GM12892 (cell line): ENCODE data around the gene KRT38.

Source experiments
- DNase-seq: peaks from one replicate; pipeline ENCODE4 v3.0.0; 2011; ENCODE audit not compliant: insufficient read length
- FAIRE-seq: peaks from 2 replicates; lab custom pipeline; 2011; peaks lifted over from hg19 to GRCh38; lab: Jason Lieb, UNC
- POLR2A ChIP-seq: IDR thresholded peaks from 2 replicates; pipeline ENCODE4 v1.6.1; 2011; ENCODE audit warnings: low read depth, low read length, control low read depth
- POLR2AphosphoS5 ChIP-seq: IDR thresholded peaks from 2 replicates; pipeline ENCODE4 v1.6.1; 2011; ENCODE audit warnings: low read depth, low read length, control low read depth
- TAF1 ChIP-seq: IDR thresholded peaks from 2 replicates; pipeline ENCODE4 v1.6.1; 2011; ENCODE audit warnings: low read depth, mild to moderate bottlenecking, control low read depth, low read length, borderline replicate concordance

KRT38 gene

DNA sequence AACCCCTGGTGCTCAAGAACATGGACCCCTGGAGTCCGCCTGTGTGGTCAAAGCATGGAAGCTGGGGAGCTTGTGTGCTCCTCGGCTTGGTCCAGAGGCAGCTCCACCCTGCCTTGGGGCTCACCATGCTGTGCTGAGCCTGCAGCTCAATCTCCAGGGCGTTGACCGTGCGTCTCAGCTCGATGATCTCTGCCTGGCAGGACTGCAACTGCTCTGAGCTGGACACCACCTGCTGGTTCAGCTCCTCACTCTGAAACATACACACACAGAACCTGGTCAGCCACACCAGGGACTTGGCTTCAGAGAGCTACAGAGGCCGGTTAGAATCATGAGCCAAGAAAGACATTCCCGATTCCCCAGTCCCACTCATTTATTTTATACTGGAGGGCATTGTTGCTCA, 37.5 kb upstream of the KRT38 start:
- no peak for FAIRE-seq

DNA sequence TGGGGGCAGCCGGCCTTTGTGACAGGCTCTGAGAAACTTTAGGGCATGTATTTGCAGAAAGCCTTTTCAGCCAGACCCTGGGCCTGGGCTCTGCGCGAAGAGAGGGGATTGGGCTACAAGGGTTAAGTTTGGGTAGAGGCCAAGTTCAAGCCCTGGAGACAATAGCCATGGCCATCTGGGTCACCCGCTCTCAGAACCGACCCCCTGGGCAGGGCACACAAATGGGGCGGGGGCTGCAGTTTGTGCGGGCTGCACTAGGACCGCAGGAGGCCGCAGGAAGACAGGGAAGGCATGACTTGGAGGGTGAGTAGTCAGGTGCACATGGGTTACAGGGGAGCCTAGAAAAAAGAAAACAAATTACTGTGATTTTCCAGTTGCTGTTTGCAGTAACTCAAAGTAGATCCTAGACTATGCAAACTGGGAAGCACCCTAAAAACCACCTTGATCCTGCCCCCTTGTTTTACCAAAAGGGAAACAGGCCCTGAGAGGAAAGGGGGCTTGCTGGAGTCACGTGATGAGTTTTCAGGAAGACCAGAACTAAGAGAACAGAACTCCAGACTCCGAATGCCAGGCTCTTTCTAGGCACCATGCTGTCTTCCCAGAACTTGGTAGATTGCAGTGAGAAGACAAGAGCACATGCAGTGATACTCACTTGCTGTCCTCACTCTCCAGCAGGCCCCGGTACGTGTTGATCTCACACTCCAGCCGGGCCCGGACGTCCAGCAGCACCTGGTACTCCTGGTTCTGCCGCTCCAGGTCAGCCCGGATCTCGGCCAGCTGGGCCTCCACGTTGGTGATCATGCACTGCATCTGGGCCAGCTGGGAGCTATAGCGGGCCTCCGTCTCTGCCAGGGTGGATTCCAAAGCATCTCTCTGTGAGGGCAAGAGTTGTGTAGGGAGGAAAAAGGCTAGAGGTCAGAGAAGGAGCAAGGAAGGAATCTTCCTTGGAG, 36.4 kb upstream of the KRT38 start:
- no peak for FAIRE-seq
- TF ChIP-seq POLR2AphosphoS5 (no peak), POLR2A (no peak), TAF1 (no peak)
- DNase-seq = no peak

More for the DNA sequence above, 37.5 kb upstream of the KRT38 start:
- no peak for TF ChIP-seq TAF1
- no peak for TF ChIP-seq POLR2AphosphoS5
- TF ChIP-seq POLR2A = no peak
- DNase-seq = no peak

DNA sequence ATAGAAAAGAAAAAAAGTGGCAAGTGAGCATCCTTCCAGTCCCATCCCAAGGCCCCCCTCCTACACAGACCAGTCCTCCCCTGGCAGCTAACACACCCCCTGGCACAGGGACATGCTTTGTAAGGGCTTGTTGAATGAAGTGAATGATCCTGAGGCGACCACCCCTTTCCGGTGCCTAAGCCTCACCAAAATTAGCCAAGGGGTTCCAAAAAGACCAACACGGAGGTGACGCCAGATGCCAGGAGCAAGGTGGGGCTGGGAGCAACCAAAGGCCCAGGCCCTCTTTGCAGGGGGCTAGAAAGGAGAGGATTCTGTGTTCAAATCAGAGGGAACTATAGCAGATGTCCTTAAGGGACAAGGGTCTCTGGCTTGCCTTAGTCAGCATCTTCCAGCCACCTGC, 34.6 kb upstream of the KRT38 start:
- no peak for TF ChIP-seq POLR2AphosphoS5
- no peak for TF ChIP-seq TAF1
- TF ChIP-seq POLR2A = no peak
- no peak for FAIRE-seq
- no peak for DNase-seq

DNA sequence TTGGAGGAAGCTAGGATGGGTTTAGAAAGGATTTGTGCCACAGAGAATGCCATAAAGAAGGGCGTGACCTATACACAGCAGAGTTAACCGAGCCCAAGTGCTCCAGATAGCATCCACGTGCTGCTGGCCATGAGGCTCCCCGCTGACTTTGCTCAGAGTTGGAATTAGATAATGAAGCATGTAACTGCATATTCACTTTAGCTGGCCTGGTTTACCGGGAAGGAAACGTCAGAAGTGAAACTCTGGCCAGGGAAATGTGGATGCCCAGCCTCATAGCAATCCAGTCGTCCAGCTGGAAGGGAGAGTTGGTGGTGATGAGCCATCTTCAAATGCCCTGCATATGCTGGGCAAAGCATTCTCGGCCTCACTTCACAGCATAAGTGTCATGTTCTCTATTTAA, 34.1 kb upstream of the KRT38 start:
- TF ChIP-seq POLR2AphosphoS5 = no peak
- TF ChIP-seq POLR2A = no peak
- no peak for TF ChIP-seq TAF1
- FAIRE-seq (no peak), DNase-seq (no peak)

DNA sequence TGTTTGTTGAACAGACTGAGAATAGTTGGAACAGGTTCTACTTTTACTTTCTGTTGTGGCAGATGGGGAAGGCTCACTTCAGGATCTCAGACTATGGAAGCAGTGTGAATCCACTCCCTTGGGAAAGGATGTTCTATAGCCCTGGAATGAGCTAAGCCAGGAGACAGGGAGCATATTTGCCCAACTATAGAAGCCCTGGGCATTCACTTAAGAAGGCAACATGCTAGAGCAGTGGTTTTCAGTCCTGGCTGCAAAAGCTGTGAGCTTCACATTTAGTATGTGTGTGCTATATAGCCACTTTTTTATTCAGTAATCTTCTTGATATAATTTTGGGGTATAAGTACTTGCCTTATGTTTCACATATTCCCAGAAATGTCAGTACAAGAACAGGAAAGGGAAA, 27.6 kb upstream of the KRT38 start:
- FAIRE-seq = no peak
- DNase-seq = no peak
- no peak for TF ChIP-seq POLR2A
- no peak for TF ChIP-seq TAF1
- TF ChIP-seq POLR2AphosphoS5 = no peak

DNA sequence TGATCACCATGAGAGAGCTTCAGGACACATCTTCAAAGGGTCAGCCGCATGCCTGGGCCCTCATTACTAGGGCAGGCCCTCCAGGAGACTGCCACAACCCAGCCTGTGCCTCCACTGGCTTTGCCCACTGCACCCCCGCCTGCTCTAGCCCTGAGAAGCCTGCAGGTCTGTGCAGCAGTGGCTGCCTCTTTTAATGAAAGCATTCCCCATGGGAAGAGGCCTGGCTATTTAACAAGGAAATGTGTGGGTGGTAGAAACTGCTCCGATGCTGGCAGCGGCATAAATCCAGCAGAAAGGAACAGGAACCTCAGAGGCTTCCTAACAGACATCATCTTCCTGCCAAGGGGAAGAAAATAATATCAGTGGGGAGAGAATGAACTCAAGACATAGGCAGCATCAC, 26.8 kb upstream of the KRT38 start:
- TF ChIP-seq POLR2AphosphoS5 = no peak
- TF ChIP-seq TAF1 = no peak
- no peak for TF ChIP-seq POLR2A
- DNase-seq (no peak), FAIRE-seq (no peak)

DNA sequence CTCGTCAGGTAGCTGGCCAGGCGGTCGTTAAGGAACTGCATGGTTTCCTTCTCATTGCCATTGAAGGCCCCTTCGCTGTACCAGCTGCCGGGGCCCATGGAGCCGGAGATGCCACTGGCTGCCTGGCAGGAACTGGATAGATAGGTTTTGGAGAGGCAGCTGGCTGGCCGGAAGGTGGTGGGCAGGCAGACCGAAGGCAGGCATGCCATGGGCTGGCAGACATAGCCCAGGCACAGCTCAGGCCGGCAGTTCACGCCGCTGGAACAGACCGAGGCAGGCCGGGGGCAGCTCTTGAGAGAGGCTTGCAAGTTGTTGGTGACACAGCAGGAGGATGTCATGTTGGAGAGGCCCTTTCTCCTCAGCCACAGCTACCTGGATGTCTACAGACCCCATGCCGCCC, 26.2 kb upstream of the KRT38 start, which contains the start of gene KRT32:
Gene KRT32, minus strand, starts transcription at position 399 of the 400 bp plus-strand sequence. Its CDS starts 61 bp downstream, at position 338.
- no peak for FAIRE-seq
- TF ChIP-seq TAF1 (no peak), POLR2AphosphoS5 (no peak), POLR2A (no peak)
- no peak for DNase-seq

DNA sequence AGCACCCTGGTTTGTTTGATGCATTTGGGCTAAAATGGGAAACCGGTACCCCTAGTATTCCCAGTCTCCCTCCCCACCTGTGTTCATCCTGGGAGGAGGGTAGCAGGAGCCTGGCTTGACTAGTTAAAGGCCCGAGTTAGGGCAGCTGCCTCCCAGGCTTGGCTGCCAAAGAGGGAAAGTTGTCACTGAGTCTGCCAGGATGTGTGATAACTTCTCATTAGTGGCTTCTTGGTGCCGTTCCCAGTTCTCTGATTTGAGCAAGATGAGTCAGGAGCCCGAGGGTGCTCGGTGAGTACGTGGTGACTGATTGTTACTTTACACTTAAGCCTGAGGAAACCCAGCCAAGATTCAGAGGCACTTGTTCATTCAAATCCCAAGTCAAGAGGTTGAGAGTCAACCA, 23.9 kb upstream of the KRT38 start:
- DNase-seq = no peak
- TF ChIP-seq POLR2AphosphoS5 (no peak), TAF1 (no peak), POLR2A (no peak)
- no peak for FAIRE-seq

DNA sequence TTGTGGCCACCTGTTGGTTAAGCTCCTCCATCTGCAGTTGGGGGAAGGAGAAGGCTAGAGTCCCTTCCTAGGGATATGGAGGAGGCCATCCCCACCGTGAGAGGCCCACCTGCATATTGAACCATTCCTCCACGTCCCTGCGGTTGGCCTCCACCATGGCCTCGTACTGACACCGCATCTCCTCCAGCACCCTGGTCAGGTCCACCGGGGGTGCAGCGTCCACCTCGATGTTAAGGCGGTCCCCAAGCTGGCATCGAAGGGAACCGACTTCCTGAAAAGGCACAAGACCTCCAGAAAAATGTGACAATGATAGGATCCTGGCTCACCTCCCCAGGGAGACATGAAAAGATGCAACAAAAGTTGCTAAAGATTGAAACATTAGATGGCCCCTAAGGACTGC, 23.4 kb upstream of the KRT38 start:
- FAIRE-seq (no peak), DNase-seq (no peak)
- TF ChIP-seq POLR2AphosphoS5 (no peak), POLR2A (no peak), TAF1 (no peak)

DNA sequence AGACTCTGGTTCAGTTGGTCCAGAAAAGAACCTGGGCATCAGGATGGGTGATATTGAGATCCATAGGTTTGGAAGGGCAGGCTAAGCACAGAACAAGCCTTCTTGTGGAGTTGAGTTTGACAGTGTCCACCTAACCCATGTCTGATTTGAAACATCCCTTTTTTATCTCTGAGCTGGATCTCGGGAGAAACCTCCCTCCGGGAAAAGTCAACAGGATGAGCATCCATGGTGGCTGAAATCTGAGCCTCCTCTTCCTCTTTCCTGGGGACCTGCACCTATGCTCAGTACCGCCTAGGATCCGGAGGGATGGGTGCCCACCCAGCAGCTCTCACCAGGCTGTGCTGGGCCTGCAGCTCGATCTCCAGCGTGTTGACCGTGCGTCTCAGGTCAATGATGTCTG, 23.0 kb upstream of the KRT38 start:
- FAIRE-seq (no peak), DNase-seq (no peak)
- TF ChIP-seq TAF1 = no peak
- no peak for TF ChIP-seq POLR2AphosphoS5
- TF ChIP-seq POLR2A = no peak

DNA sequence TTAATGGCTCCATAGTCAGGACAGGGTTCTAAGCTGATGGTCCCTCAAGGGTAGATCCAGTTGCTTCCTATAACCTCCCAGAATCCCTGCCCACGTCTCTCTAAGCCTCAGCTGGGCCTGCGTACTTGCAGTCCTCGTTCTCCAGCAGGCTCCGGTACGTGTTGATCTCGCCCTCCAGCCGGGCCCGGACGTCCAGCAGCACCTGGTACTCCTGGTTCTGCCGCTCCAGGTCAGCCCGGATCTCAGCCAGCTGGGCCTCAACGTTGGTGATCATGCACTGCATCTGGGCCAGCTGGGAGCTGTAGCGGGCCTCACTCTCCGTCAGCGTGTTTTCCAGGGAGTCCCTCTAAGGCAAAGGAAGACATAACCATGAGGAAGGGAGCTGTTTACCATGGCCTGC, 21.9 kb upstream of the KRT38 start:
- no peak for DNase-seq
- no peak for FAIRE-seq
- no peak for TF ChIP-seq POLR2AphosphoS5
- no peak for TF ChIP-seq TAF1
- TF ChIP-seq POLR2A = no peak

DNA sequence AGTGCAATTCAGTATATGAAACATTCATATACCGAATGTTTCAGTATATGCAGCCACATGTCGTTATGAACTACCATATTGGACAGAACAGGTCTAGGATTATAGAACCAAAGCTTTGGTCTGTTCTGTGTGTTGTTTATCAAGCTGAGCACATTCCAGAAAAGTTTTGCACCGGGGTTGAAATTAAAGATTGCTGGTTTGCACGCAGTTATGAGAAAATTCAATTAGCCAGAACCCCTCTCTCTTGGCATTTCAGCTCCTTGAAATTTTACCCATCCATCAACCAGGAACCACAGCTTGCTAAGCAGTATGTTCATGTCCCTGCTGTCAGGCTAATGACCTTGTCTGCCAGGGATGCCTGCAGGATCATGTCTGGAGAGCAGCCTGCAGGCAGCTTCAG, 16.9 kb upstream of the KRT38 start:
- FAIRE-seq (no peak), DNase-seq (no peak)
- TF ChIP-seq POLR2AphosphoS5 = no peak
- no peak for TF ChIP-seq POLR2A
- TF ChIP-seq TAF1 = no peak
